GM12875 (cell line): ENCODE measurements around the gene MBD6.

Source experiments
- H3K4me3 ChIP-seq: one replicate; pipeline ENCODE4 v1.5.1; 2011; ENCODE audit warnings: low read depth, low read length, control low read depth
- TF ChIP-seq, protein P1 (sequence below): IDR thresholded peaks from 2 replicates; pipeline ENCODE4 v1.5.1; 2011; ENCODE audit warnings: low read depth, mild to moderate bottlenecking, control low read depth, inconsistent platforms, low read length, moderate library complexity, borderline replicate concordance; ENCODE audit not compliant: insufficient read depth

The MBD6 gene

DNA sequence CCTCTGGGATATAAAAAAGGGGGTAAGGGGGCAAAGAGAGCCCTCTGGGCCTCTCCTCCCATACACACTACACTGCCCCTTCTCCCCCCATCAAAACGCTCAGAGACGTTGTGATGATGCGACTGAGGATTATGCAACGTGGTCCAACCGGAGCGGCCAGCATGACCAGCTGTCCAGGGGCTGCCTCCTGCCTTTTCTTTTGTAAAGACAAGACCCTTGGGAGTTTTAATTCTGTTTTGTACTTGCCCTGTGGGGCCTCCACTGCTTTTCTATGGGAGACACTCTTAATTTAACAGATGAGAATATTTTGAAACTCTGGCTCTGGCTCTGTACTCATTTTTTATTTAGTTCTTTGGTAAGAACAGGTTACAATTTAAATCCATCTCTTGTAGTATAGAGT, 7.2 kb downstream of the MBD6 start:
- H3K4me3 ChIP-seq: no peak overlapping the region
- TF ChIP-seq, protein P1, sequence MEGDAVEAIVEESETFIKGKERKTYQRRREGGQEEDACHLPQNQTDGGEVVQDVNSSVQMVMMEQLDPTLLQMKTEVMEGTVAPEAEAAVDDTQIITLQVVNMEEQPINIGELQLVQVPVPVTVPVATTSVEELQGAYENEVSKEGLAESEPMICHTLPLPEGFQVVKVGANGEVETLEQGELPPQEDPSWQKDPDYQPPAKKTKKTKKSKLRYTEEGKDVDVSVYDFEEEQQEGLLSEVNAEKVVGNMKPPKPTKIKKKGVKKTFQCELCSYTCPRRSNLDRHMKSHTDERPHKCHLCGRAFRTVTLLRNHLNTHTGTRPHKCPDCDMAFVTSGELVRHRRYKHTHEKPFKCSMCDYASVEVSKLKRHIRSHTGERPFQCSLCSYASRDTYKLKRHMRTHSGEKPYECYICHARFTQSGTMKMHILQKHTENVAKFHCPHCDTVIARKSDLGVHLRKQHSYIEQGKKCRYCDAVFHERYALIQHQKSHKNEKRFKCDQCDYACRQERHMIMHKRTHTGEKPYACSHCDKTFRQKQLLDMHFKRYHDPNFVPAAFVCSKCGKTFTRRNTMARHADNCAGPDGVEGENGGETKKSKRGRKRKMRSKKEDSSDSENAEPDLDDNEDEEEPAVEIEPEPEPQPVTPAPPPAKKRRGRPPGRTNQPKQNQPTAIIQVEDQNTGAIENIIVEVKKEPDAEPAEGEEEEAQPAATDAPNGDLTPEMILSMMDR: no peak

DNA sequence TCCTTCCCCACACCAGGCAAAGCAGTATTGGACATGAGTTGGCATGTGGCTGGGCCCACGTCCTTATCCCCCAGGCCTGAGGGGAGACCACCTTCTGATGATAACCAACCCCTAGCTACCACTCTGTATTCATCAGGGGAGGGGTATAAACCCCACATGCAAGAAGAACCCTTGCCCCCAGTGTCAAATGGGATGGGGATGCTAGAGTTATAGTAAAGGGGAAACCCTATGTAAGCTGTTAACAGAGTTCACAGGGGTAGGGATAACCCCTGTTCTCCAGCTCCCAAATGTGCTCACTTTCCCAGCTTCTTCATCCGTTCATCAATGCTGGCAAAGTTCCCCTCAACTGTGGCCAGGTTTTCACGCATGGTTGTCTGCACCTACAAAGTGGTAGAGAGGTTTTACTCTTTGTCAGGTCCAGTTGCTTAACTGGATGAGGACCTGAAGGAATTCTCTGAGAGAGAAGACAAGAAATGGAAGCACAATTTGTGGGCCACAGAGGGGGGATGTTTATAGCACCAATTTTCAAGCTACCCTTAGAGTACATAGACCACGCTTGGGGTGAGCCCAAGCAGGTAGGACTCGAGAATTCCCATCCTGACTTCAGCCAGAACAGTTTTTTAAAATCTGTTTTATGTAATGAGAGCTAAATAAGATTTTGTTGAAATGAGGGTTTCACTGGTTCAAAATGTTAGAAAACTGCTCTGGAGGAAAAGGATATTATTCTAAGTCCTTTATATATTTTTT, 7.9 kb downstream of the MBD6 start:
- TF ChIP-seq, protein P1: no peak
- no peak overlapping the region for H3K4me3 ChIP-seq

DNA sequence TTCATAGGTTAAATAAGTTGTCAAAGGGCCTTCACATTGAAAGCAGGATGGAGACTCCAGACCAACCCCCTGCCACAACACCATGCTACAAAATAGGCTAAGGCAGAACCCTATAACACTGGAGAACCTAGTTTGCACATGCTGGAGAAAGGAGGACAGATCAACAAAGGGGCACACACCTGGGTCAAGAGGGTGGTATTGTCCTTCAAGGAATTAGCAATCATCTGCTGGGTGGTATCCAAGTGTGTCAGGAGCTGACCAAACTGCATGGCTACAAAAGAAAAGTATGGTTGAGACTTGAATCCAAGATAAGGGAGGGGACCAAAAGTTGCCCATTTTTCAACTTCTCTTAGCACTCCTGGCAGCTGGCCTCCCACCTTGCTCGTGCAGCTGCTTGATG, 9.2 kb downstream of the MBD6 start:
- no peak overlapping the region for H3K4me3 ChIP-seq
- TF ChIP-seq, protein P1: no peak

DNA sequence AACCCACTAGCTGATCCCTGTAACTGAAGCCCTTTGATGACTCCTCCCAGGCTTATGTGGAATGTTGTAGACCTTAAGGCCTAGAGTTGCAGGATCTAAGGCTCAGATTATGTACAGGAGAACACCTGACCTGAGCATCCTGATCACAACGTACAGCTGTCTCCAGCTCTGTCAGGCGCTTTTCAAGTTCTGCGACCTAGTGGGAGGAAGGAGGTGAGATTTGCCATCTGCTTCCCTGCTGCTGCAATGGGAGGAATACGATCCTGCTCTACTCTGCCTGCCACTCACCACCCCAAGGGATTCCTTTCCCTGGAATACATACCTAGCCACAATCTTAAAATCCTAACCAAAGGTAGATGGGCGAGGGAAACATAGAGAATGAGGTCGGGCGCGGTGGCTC, 10.5 kb downstream of the MBD6 start:
- H3K4me3 ChIP-seq: no peak overlapping the region

DNA sequence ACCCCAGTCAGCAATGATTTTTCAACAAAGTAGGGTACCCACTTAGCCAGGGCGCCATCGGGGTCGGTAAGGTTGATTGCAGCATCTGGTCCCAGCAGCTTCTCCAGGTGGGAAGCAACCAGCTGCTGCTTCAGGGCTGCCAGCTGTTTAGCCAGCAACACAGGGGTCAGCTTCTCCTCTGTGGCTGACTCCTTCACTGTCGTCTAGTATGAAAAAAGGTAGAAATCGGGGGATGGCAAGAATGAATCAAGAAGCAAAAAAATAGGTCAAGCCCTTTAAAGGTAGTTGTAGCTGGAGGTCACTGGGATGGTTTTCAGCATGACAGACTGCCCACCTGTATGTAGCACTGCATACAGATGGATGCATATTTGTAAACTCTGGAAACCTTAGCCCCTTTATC, 11.6 kb downstream of the MBD6 start:
- H3K4me3 ChIP-seq: no peak overlapping the region
- TF ChIP-seq, protein P1: no peak

More for the DNA sequence above, 10.5 kb downstream of the MBD6 start:
- TF ChIP-seq, protein P1: no peak

DNA sequence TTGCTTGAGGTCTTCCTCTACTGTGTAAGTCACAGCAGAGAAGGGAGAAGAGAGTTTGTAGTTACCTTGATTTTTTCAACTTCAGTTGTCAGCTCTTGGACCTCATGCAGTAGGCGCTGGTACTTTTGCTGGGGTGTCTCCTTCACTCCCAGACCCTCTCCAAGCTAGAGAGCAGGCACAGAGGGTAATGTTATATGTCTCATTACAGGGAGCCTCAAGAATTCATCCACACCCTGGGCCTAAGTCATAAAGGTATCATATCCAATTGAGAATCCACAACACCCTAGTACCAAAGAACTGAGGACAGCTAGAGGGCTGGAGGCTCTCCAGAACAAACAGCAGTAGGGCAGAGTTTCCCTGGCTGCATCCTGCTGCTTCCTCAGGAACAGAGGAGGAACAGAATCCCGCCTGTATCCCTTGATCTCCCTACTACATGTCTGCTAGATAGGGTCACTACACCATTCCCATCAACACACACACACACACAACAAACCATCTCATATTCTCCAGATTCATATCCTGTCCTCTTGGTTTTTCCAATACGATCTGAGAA, 12.4 kb downstream of the MBD6 start:
- no peak overlapping the region for H3K4me3 ChIP-seq
- TF ChIP-seq, protein P1: no peak

DNA sequence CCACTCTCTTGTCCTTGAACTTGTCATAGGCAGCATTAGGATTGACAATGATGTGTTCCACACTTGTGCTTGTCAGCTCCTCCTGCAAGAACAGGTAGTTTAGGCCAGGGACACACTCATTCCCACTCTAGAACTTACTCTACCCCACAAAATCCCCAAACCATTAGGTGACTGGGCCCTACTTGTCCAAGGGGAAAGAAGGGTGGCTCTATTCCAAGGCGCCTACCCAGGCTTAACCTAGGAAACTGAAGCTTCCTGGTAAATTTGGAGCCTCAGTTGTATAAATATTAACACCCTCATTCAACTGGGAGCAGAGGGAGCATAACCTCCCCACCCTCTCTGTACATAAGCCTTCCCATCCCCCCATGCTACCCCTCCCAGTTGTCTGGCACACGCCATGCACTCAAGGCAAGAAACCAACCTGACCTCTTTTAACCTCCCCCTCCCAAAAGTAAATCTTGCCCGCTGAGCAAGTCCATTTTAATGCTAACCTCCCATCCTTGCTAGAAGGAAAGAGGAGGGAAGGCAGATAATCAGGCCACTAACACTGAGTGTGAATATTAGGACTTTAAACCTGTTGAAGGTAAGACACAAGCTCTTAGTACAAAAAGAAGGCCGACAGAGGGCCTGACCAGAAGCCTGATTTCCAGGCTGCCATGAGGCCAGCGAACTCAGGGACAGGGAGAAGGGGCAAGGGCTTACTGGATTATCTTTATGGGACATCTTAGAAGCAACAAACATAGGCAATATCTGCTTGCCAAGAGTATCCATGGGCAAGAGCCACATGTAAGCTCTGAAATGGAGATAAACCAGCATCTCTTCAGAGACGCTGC, 13.4 kb downstream of the MBD6 start:
- TF ChIP-seq, protein P1: no peak
- no peak overlapping the region for H3K4me3 ChIP-seq
